K562 (cell line): Measurements from ENCODE around the gene TMEM163. TPM values are rescaled to one million over a fixed set of nuclear protein-coding genes. Genes with fewer than 3 reads are reported as not detected.
A peak's percentile ranks its signal among the peaks of the same experiment; 100 is the strongest.

Experiments
- ATF1 ChIP-seq, 2 experiments: fragments of 450-650 bp in 1 of 2; IDR thresholded peaks; 2 replicates each; pipeline ENCODE4 v1.6.1; 2016; ENCODE audit warnings: missing compliant biosample characterization in 1 of 2, missing genetic modification characterization in 1 of 2
- CEBPG ChIP-seq, 3 experiments: fragments of 200-800 bp in 1 of 3; sonication (Bioruptor generic) in 1 of 3; sonication (generic) in 1 of 3; formaldehyde crosslinking in 1 of 3; IDR thresholded peaks in 2 of 3; conservative IDR thresholded peaks in 1 of 3; 2 replicates each; pipeline versions ENCODE4 v1.6.1 to v1.8.0; 2016 to 2022; ENCODE audit warnings: missing compliant biosample characterization in 2 of 3, missing genetic modification characterization in 2 of 3, mild to moderate bottlenecking in 1 of 3, missing genetic modification reagents in 1 of 3
- CHD1 ChIP-seq: fragments of 200-600 bp; sonication (generic); IDR thresholded peaks from one replicate; pipeline ENCODE4 v1.6.1; 2012; ENCODE audit warnings: mild to moderate bottlenecking, moderate library complexity, low read length, inconsistent platforms
- CREB1 ChIP-seq, 2 experiments: sonication (generic) in 1 of 2; formaldehyde crosslinking in 1 of 2; IDR thresholded peaks; 2 replicates each; pipeline versions ENCODE4 v1.6.1 to v1.8.0; 2012 to 2022; ENCODE audit warnings: inconsistent platforms in 1 of 2, mild to moderate bottlenecking in 1 of 2, missing genetic modification reagents in 1 of 2, moderate library complexity in 1 of 2
- JUN ChIP-seq, 2 experiments: sonication (generic) in 1 of 2; formaldehyde crosslinking in 1 of 2; IDR thresholded peaks; 2 replicates each; pipeline versions ENCODE4 v1.6.1 to v1.8.0; 2012 to 2022; ENCODE audit warnings: borderline replicate concordance in 2 of 2, mild to moderate bottlenecking in 2 of 2, improper control_type of control experiment in 1 of 2, low read depth in 1 of 2, low read length in 1 of 2, missing genetic modification reagents in 1 of 2
- PYGO2 ChIP-seq: fragments of 450-650 bp; IDR thresholded peaks from 2 replicates; pipeline ENCODE4 v1.6.1; 2016; ENCODE audit warnings: mild to moderate bottlenecking, missing genetic modification characterization, moderate library complexity, missing compliant biosample characterization
- REST ChIP-seq, 2 experiments: fragments of 450-650 bp; formaldehyde crosslinking in 1 of 2; IDR thresholded peaks; 2 replicates each; pipeline versions ENCODE4 v1.4.0 to v1.6.1; 2014 to 2020; ENCODE audit warnings: mild to moderate bottlenecking in 2 of 2, borderline replicate concordance in 1 of 2, low read depth in 1 of 2
- SMAD4 ChIP-seq: fragments of 250-450 bp; sonication (Bioruptor Pico); conservative IDR thresholded peaks from 2 replicates; pipeline ENCODE4 v1.8.0; 2021; ENCODE audit warnings: inconsistent platforms, mild to moderate bottlenecking, moderate library complexity
- ZFP30 ChIP-seq: fragments of 250-450 bp; sonication (Bioruptor Pico); IDR thresholded peaks from 2 replicates; pipeline ENCODE4 v1.8.0; 2022; ENCODE audit warnings: moderate library complexity, mild to moderate bottlenecking, inconsistent platforms, borderline replicate concordance
- ZNF609 ChIP-seq: sonication (generic); formaldehyde crosslinking; IDR thresholded peaks from 2 replicates; pipeline ENCODE4 v1.8.1; 2023; ENCODE audit warnings: missing genetic modification reagents, mild to moderate bottlenecking, borderline replicate concordance
- ZNF764 ChIP-seq: fragments of 250-450 bp; sonication (Bioruptor Pico); IDR thresholded peaks from 2 replicates; pipeline ENCODE4 v1.4.0; 2020; ENCODE audit warnings: low read depth, mild to moderate bottlenecking, moderate library complexity
- polyA plus RNA-seq, 8 experiments: library from polyadenylated mRNA; depleted of rRNA in 4 of 8; stranded (reverse) in 5 of 8; unstranded in 3 of 8; fragments of >200 nt; fragmentation: Nextera tagmentation in 2 of 8; fragmentation: Illumina TruSeq in 1 of 8; extraction: Ambion mirVana in 2 of 8; extraction: Trizol in 1 of 8; gene quantifications; 2 replicates each; pipeline versions ENCODE4 v1.2.1 to v1.2.3, GENCODE V29; 2011 to 2014; ENCODE audit warnings: inconsistent platforms in 1 of 8, missing spikeins in 1 of 8
- total RNA-seq, 7 experiments: library from RNA; depleted of rRNA in 6 of 7; stranded (reverse); fragments of >200 nt in 6 of 7; fragmentation: Illumina TruSeq in 2 of 7; extraction: Trizol in 2 of 7; gene quantifications; 2 replicates each; pipeline versions ENCODE4 v1.2.1 to v1.2.3, GENCODE V29; 2011 to 2021; ENCODE audit warnings: low replicate concordance in 1 of 7

The TMEM163 gene
- total and polyA plus RNA-seq, 9 of the 15 experiments (the other 6 are each of a cell fraction or from before 2014, with no cell fraction given), result 0.04 to 0.68 (median 0.16) TPM; not detected in 3

- no peak for TF ChIP-seq ATF1 (CRISPR knock-in tag; IDR thresholded peaks at IDR 0.05)
- no peak for TF ChIP-seq ATF1 (tag; IDR thresholded peaks at IDR 0.05)
- TF ChIP-seq CEBPG (CRISPR knock-in tag; IDR thresholded peaks at IDR 0.05), result 0 out of 2 replicates have a peak, but pooled peaks have one; percentile 28
- TF ChIP-seq CEBPG (tag; conservative IDR thresholded peaks at IDR 0.05 in 1 of 2, IDR thresholded peaks at IDR 0.05 in 1 of 2), result no peak
- TF ChIP-seq CHD1, result no peak
- TF ChIP-seq SMAD4, result 0 out of 2 replicates have a peak, but pooled peaks have one; percentile 31
- no peak for TF ChIP-seq ZNF764 (CRISPR knock-in tag)
- TF ChIP-seq PYGO2, result no peak
- no peak for TF ChIP-seq REST (IDR thresholded peaks at IDR 0.05; ENCODE audit: borderline replicate concordance)
- no peak for TF ChIP-seq REST (CRISPR knock-in tag; IDR thresholded peaks at IDR 0.05; ENCODE audit: low read depth)
- TF ChIP-seq ZFP30 (CRISPR knock-in tag), result no peak
- TF ChIP-seq CREB1 (IDR thresholded peaks at IDR 0.05), result no peak
- no peak for TF ChIP-seq CREB1 (CRISPR knock-in tag; IDR thresholded peaks at IDR 0.05)
- no peak for TF ChIP-seq JUN (IDR thresholded peaks at IDR 0.05; ENCODE audit: borderline replicate concordance, low read depth, low read length)
- no peak for TF ChIP-seq JUN (CRISPR knock-in tag; IDR thresholded peaks at IDR 0.05; ENCODE audit: borderline replicate concordance)
- TF ChIP-seq ZNF609 (CRISPR knock-in tag), result peak; percentile 95
These were observed 12.0 kb downstream of the TMEM163 start (continued) for GRCh38 chr2:134706587-134707329.
